Globus pallidus (tissue), 1 donor: Measurements from ENCODE around the gene CATSPERB.
A peak's percentile ranks its signal among the peaks of the same experiment; 100 is the strongest.
"Not testable (repeated sequence)": the region's sequence is repeated elsewhere in the genome, so short reads cannot be mapped to it uniquely, and the experiment has no call there.

Experiments used
- DNase-seq: peaks from one replicate; pipeline ENCODE4 v3.0.0-alpha.2; 2015; ENCODE audit warnings: low spot score

The CATSPERB gene

GRCh38 chr14:91667101-91667500 lies 64.8 kb downstream of the CATSPERB start:
- not testable (repeated sequence) for DNase-seq

GRCh38 chr14:91660790-91661189 lies 71.1 kb downstream of the CATSPERB start:
- DNase-seq: no peak

DNA sequence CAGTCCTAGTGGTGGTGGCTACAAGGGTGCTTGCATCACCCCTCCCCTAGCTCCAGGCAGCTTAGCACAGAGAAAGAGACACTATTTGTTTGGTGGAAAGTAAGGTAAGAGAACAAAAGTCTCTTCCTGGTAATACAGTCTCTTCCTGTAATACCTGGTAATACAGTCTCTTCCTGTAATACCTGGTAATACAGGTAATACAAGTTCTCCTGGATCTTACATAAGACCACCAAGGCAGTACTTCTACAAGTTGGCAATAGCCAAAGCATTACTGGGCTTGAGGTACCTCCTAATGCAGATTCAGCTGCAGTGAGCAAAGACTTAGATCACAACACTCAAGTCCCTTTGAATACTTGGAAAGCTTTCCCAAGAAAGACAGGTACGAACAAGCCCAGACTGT lies 77.0 kb downstream of the CATSPERB start:
- DNase-seq: no peak

DNA sequence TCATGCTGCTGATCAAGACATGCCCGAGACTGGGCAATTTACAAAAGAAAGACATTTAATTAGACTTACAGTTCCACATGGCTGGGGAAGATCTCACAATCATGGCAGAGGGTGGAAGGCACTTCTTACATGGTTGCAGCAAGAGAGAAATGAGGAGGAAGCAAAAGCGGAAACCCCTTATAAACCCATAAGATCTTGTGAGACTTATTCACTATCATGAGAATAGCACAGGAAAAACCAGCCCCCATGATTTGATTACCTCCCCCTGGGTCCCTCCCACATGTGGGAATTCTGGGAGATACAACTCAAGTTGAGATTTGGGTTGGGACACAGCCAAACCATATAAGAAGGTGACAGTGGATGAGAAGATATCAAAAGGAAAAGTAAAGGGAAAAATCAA lies 78.4 kb downstream of the CATSPERB start:
- no peak for DNase-seq

- DNase-seq: peak; percentile 55
Measured at GRCh38 chr14:91649930-91650329, 82.0 kb downstream of the CATSPERB start.

- no peak for DNase-seq
Measured at GRCh38 chr14:91647856-91648255, 84.0 kb downstream of the CATSPERB start.

DNA sequence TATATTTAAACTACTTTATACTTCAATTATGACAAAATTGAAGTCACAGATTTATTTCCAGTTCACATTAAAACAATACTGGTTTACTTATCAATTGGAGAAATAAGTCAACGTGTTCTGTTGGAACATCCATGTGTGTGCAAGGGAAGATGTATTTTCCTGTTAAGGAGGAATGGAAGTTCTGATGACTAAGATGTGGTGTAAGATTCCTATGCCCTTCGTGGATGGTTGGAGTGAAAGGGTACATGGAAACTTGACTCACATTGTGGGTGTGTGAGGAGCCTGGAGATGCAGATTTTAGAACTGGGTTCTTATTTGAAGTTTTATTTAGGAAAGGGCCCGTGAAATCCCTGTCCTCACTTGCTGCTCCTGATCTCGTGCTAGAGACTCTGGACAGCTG lies 95.3 kb downstream of the CATSPERB start:
- DNase-seq: no peak

DNA sequence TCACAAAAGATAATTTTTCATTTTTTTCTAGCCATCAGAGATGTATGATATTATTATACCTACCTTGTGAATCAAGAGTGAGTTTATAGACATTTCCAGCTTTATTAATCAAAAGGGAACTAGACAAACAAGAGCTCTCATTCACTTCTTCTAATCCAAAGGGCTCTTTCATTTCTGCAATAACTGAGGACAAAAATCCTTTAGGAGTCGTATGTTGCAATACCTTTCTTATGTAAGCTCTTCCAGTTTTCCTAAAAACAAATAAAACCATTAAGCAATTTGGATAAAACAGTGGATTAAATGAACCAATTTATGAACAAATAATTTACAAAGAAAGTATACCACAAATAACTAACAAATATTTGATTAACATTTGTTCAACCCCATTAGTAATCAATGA lies 107.1 kb downstream of the CATSPERB start:
- no peak for DNase-seq

DNA sequence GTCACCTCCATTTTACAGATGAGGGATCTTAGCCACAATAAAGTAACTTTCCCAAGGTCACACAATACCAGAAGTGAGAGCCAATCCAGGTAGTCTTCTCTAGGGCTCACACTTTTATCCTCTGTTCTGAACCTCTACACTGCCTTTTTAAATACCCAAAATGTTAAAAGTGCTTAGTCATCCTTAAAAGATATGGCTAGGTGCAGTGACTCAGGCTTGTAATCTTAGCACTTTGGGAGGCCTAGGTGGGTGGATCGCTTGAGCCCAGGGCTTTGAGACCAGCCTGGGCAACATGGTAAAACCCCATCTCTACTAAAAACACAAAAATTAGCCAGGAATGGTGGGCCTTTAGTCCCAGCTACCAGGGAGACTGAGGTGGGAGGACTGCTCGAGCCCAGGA lies 117.7 kb downstream of the CATSPERB start:
- DNase-seq: no peak

DNA sequence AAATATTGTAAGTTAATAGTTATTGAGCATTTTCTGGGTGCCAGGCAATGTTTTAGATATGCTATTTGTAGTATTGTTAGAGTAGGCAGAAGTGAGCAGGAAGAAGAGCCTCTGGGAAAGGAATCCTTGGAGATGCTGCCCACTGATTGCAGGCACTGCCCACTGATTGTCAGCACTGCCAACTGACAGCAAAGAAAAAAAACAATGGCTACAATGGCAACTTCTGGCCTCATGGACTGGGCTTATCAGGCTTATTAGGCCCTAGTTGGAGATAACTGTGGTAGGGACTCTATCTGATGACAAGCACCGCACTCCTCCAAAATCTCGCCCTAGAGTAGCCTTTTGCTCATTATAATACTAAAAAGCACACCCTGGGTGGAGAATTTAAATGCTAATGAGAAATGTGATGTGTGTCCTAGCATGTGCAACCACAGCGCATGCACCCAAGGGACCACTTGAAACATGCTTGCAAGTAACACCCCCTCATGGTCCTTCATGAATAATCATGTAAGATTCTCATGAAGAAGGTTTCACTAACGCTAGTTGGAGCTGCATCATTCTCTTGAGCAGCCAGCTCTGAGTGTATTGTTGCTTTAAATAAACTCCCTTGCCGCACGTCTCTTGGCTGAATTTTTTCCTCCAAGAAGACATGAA lies 118.3 kb downstream of the CATSPERB start:
- no peak for DNase-seq

DNA sequence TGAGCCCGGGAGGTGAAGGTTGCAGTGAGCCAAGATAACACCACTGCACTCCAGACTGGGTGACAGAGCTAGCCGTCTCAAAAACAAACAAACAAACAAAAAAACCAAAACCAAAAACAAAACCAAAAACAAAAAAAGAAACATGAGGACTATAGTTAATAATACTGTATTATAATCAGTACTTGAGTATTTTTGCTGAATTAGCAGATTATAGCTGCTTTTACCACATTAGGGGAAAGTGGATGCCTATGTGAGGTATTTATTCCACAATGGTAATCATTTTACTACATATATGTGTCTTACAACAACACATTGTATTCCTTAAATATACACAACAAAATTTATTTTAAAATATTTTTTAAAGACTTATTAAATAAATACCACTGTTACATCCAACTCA lies 120.4 kb downstream of the CATSPERB start:
- DNase-seq: no peak

- no peak for DNase-seq
Measured at GRCh38 chr14:91609161-91609560, 122.7 kb downstream of the CATSPERB start.

GRCh38 chr14:91607322-91608047 lies 124.4 kb downstream of the CATSPERB start:
- DNase-seq: no peak

- no peak for DNase-seq
Measured at GRCh38 chr14:91606851-91607250, 125.0 kb downstream of the CATSPERB start.

DNA sequence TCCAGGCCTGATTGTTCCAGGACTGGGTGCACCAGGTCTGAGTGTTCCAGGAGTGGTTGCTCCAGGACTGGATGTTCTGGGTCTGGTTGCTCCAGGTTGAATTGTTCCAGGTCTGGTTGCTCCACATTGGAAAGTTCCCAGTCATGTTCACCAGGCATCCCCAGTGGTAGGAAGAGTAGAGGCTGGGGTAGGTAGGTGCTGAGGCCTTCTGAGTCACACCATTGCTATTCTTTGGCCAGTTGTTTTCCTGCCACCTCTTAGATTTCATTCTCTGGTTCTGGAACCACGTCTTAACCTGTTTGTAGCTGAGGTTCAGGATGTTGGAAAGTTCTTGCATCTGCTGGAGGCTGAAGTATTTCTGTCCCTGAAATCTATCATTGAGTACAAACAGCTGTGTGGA lies 127.3 kb downstream of the CATSPERB start:
- DNase-seq: not testable (repeated sequence)

DNA sequence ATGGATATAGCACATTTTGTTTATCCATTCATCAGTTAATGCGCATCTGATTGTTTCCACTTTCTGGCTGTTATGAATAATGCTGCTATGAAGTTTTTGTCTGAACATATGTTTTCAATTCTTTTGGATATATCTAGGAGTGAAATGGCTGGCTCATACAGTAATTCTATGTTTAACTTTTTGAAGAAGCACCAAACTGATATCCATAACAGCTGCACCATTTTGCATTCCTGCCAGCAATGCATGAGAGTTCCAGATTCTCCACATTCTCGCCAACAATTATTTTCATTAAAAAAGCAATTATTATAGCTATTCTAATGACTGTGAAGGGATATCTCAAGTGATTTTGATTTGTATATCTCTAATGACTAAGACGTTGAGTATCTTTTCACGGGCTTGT lies 131.9 kb downstream of the CATSPERB start:
- DNase-seq: no peak

GRCh38 chr14:91595736-91596135 lies 136.2 kb downstream of the CATSPERB start:
- DNase-seq: no peak

GRCh38 chr14:91593957-91594356 lies 137.9 kb downstream of the CATSPERB start:
- not testable (repeated sequence) for DNase-seq

- no peak for DNase-seq
Measured at GRCh38 chr14:91586410-91586809, 145.5 kb downstream of the CATSPERB start.

GRCh38 chr14:91585856-91586255 lies 146.0 kb downstream of the CATSPERB start:
- DNase-seq: no peak

DNA sequence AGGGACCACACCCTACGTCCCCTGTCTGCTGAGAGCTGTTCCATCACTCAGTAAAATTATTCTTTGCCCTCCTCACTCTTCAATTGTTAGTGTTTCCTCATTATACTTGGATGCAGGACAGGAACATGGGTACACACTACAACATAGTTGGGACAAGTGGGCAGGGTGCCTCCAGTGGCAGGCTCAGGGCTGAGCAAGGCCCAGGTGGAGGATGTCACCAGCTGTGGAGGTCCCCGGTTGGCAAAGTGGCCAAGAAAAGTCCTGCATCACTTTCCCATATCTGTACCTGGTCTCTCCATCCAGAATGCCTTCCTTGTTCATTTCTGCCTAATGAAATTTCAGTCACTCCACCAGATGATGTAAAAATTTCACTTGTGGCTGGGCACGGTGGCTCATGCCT lies 149.1 kb downstream of the CATSPERB start:
- DNase-seq: no peak

DNA sequence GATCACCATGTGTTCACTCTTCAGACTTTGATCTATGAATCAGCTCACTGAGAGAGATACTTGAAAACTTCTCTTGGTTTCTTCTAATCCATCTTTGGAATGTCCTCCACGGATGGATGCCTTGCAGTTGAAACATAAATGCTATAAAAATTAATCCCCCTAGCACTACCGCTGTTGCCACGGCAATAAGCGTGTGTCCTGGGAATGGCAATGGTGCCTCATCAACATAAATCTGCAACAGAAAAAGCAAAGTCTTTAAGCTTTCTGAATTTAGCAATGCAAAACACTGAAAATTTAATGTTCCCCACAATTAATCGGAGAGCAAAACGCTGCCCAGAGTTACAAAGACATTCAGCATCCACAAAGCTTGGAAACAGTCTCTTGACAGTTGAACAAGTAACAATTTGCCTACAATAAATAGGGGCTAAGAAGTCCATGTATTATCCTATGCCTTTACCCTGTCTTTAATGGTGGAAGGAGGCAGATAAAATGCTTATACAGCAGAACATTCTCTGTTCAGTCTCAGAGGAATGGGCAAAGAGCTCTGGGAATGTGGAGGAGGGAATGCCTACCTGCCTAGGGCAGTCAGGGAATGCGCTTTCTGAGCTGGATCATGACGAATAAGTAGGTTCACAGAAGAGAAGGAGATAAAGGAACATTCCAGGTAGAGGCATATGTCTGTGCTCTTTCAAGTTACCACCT lies 150.9 kb downstream of the CATSPERB start:
- no peak for DNase-seq

DNA sequence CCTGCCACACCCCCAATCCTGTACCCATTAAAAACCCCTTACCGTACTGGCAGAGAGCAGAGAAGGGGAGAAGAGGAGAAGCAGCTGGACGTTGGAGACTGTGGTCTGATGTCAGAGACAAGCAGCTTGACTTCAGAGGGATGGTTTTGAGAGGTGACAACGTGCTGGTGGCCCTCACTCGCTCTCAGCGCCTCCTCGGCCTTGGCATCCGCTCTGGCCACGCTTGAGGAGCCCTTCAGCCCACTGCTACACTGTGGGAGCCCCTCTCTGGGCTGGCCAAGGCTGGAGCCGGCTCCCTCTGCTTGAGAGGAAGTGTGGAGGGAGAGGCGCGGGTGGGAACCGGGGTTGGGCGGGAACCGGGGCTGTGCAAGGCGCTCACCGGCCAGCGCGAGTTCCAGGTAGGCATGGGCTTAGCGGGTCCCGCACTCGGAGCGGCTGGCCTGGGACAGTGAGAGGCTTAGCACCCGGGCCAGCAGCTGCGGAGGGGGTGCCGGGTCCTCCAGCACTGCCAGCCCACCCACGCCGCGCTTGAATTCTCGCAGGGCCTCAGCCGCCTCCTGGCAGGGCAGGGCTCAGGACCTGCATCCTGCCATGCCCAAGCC lies 154.2 kb downstream of the CATSPERB start:
- no peak for DNase-seq
